Liver (tissue), 9 donors: ENCODE results near the gene PARD3. TPM values are rescaled to one million over a fixed set of nuclear protein-coding genes. Genes with fewer than 3 reads are reported as not detected.

Experiments used
- DNase-seq: peaks from one replicate; pipeline ENCODE4 v3.0.0-alpha.2; 2017; ENCODE audit warnings: low spot score
- H3K27ac ChIP-seq, 2 donors: one replicate each; pipeline ENCODE4 v1.7.0; 2013; ENCODE audit warnings: inconsistent platforms in 2 of 2, low read length in 2 of 2, control low read depth in 1 of 2, low read depth in 1 of 2, mild to moderate bottlenecking in 1 of 2
- H3K27me3 ChIP-seq, 4 donors: one replicate each; pipeline versions ENCODE4 v1.6.1 to v1.7.0; 2013; ENCODE audit warnings: low read length in 3 of 4, inconsistent platforms in 1 of 4, mild to moderate bottlenecking in 1 of 4, moderate library complexity in 1 of 4; ENCODE audit not compliant: control insufficient read depth in 4 of 4, insufficient read depth in 4 of 4
- H3K36me3 ChIP-seq, 4 donors: one replicate each; pipeline versions ENCODE4 v1.6.1 to v1.7.0; 2013; ENCODE audit warnings: low read length in 3 of 4, mild to moderate bottlenecking in 3 of 4, low read depth in 1 of 4, moderate library complexity in 1 of 4; ENCODE audit not compliant: control insufficient read depth in 4 of 4, insufficient read depth in 3 of 4
- H3K4me1 ChIP-seq, 4 donors: one replicate each; pipeline versions ENCODE4 v1.6.1 to v1.7.0; 2013; ENCODE audit warnings: low read length in 3 of 4, mild to moderate bottlenecking in 3 of 4, moderate library complexity in 1 of 4; ENCODE audit not compliant: control insufficient read depth in 4 of 4, insufficient read depth in 4 of 4
- H3K4me3 ChIP-seq, 3 donors: one replicate each; pipeline versions ENCODE4 v1.6.1 to v1.7.0; 2013; ENCODE audit warnings: low read length in 3 of 3, control low read depth in 1 of 3, low read depth in 1 of 3, mild to moderate bottlenecking in 1 of 3
- H3K9ac ChIP-seq, 2 donors: one replicate each; pipeline ENCODE4 v1.7.0; 2013; ENCODE audit warnings: low read length in 2 of 2, mild to moderate bottlenecking in 2 of 2, moderate library complexity in 2 of 2, control low read depth in 1 of 2, low read depth in 1 of 2
- H3K9me3 ChIP-seq, 4 donors: one replicate each; pipeline versions ENCODE4 v1.6.1 to v1.7.0; 2013; ENCODE audit warnings: low read length in 3 of 4; ENCODE audit not compliant: control insufficient read depth in 4 of 4
- ATF3 ChIP-seq: IDR thresholded peaks from 2 replicates; pipeline ENCODE4 v1.6.1; 2016; ENCODE audit warnings: antibody characterized with exemption
- EGR1 ChIP-seq, 2 donors: IDR thresholded peaks; 2 replicates each; pipeline ENCODE4 v1.6.1; 2016 to 2018; ENCODE audit warnings: antibody characterized with exemption in 2 of 2, low read depth in 2 of 2
- FOXA1 ChIP-seq: IDR thresholded peaks from 2 replicates; pipeline ENCODE4 v1.6.1; 2016; ENCODE audit warnings: antibody characterized with exemption
- GABPA ChIP-seq, 2 donors: IDR thresholded peaks in 1 of 2; conservative IDR thresholded peaks in 1 of 2; 2 replicates each; pipeline ENCODE4 v1.6.1; 2016; ENCODE audit warnings: antibody characterized with exemption in 2 of 2, mild to moderate bottlenecking in 1 of 2, moderate library complexity in 1 of 2
- HNF4A ChIP-seq, 2 donors: conservative IDR thresholded peaks; 2 replicates each; pipeline ENCODE4 v1.6.1; 2016; ENCODE audit warnings: antibody characterized with exemption in 2 of 2, mild to moderate bottlenecking in 2 of 2
- HNF4G ChIP-seq: IDR thresholded peaks from 2 replicates; pipeline ENCODE4 v1.6.1; 2016; ENCODE audit warnings: antibody characterized with exemption
- JUND ChIP-seq, 2 donors: IDR thresholded peaks; 2 replicates each; pipeline ENCODE4 v1.6.1; 2016; ENCODE audit warnings: antibody characterized with exemption in 2 of 2
- MAX ChIP-seq: IDR thresholded peaks from 2 replicates; pipeline ENCODE4 v1.6.1; 2016; ENCODE audit warnings: antibody characterized with exemption
- RAD21 ChIP-seq, 2 donors: IDR thresholded peaks; 2 replicates each; pipeline ENCODE4 v1.6.1; 2016; ENCODE audit warnings: antibody characterized with exemption in 2 of 2, mild to moderate bottlenecking in 2 of 2
- REST ChIP-seq: IDR thresholded peaks from 2 replicates; pipeline ENCODE4 v1.6.1; 2016; ENCODE audit warnings: antibody characterized with exemption, mild to moderate bottlenecking
- RXRA ChIP-seq, 2 donors: IDR thresholded peaks; 2 replicates each; pipeline ENCODE4 v1.6.1; 2017 to 2018; ENCODE audit warnings: antibody characterized with exemption in 2 of 2, mild to moderate bottlenecking in 1 of 2
- ZBTB33 ChIP-seq: IDR thresholded peaks from 2 replicates; pipeline ENCODE4 v1.6.1; 2016; ENCODE audit warnings: antibody characterized with exemption
- WGBS: extraction: QIAGEN DNeasy Blood & Tissue Kit; methylation state at CpG from one replicate; pipeline ENCODE4 v1.1.7; 2013; 5-methylcytosine and 5-hydroxymethylcytosine counted together
- polyA plus RNA-seq, 2 donors: library from polyadenylated mRNA; stranded (reverse) in 1 of 2; unstranded in 1 of 2; fragments of 200-250 nt in 1 of 2; fragments of >200 nt in 1 of 2; fragmentation: Nextera tagmentation in 1 of 2; extraction: Ambion mirVana in 1 of 2; gene quantifications; one replicate each; pipeline versions ENCODE4 v1.2.1 to v1.2.3, GENCODE V29; 2013 to 2015
- total RNA-seq, 2 donors: library from RNA; depleted of rRNA; stranded (reverse); fragments of >200 nt; gene quantifications; one replicate each; pipeline ENCODE4 v1.2.3, GENCODE V29; 2014
- donor health status: healthy.
- donor health status: healthy.
- donor health status: healthy.
- donor health status: healthy.
- donor health status: healthy.

Gene PARD3
- total and polyA plus RNA-seq, 4 donors = 12.3 to 43.8 (median 13.5) TPM

GRCh38 chr10:34154383-34154900 lies 660.7 kb downstream of the PARD3 start:
- WGBS = 87% methylated on average over 5 of the region's 5 CpGs
- H3K27ac ChIP-seq = no peak overlapping the region
- no peaks in the 10 kb centered on the region for H3K9me3 ChIP-seq
- H3K4me3 ChIP-seq = no peak overlapping the region
- H3K9ac ChIP-seq = no peak overlapping the region
- no peaks in the 10 kb centered on the region for H3K4me1 ChIP-seq
- TF ChIP-seq FOXA1 = no peak
- no peak for TF ChIP-seq HNF4A (conservative IDR thresholded peaks at IDR 0.05)
- no peak for TF ChIP-seq EGR1 (IDR thresholded peaks at IDR 0.05; ENCODE audit: low read depth in 2 of 2)
- TF ChIP-seq MAX = no peak
- TF ChIP-seq ZBTB33 = no peak
- no peak for TF ChIP-seq RXRA (IDR thresholded peaks at IDR 0.05)
- no peak for TF ChIP-seq ATF3
- TF ChIP-seq REST = no peak
- TF ChIP-seq HNF4G = no peak
- no peak for TF ChIP-seq GABPA (IDR thresholded peaks at IDR 0.05 in 1 of 2, conservative IDR thresholded peaks at IDR 0.05 in 1 of 2)
- TF ChIP-seq RAD21 (IDR thresholded peaks at IDR 0.05) = no peak
- no peaks in the 10 kb centered on the region for H3K27me3 ChIP-seq
- no peak for DNase-seq
- H3K36me3 ChIP-seq = no peaks in the 10 kb centered on the region

- WGBS = 93% methylated on average over 4 of the region's 4 CpGs
- no peak for DNase-seq
- Histone ChIP-seq H3K4me3 (no peak overlapping the region), H3K36me3 (no peaks in the 10 kb centered on the region), H3K27ac (no peak overlapping the region), H3K27me3 (no peaks in the 10 kb centered on the region), H3K9me3 (no peaks in the 10 kb centered on the region), H3K4me1 (no peaks in the 10 kb centered on the region), H3K9ac (no peak overlapping the region)
- TF ChIP-seq ZBTB33 = no peak
- TF ChIP-seq JUND (IDR thresholded peaks at IDR 0.05) = no peak
- TF ChIP-seq FOXA1 = no peak
These were observed 661.3 kb downstream of the PARD3 start for GRCh38 chr10:34153663-34154382.
